GM12873 (cell line): ENCODE data around the gene TTC13.

Source experiments
- CTCF ChIP-seq: IDR thresholded peaks from 2 replicates; pipeline ENCODE4 v1.5.1; 2012; ENCODE audit warnings: low read depth, mild to moderate bottlenecking, moderate library complexity, low read length, control low read depth; ENCODE audit not compliant: insufficient read depth; ENCODE audit errors: missing control alignments

Gene TTC13

DNA sequence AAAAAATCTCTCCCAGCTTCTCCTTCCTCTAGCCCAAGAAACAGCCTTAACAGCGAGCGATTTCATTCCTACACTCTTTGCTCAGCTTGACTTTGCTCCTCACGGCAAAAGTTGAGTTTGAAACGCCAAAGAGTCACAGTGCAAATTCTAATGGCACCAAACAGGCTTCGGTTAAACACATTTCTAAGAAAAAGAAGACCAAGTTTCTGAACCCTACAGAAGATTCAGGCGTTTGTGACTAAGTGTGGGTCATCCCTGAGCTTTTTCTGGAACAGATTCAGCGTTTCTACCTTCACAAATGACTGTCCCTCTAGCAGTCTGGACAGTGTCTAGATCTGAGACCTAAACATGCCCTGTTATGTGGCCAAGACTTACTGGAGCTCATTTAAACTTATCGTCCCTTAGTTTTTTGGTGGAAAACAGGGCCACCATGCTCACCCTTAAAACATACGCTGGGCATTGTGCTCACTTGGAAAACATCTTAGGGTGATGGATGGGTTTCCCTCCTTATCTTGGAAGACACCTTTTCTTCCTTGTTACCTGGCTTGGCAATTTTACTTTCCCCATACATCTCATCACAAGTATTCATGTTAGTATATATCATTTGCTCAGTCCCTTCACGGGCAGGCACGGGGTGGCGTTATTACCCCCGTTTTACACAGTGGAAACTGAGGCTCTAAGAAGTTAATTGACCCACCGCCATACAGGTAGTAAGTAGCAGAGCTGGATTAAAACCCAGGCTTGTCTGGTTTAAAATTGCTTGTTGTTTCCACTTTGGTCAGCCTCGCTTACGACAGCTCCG lies 111.4 kb downstream of the TTC13 start:
- TF ChIP-seq CTCF, result no peak

DNA sequence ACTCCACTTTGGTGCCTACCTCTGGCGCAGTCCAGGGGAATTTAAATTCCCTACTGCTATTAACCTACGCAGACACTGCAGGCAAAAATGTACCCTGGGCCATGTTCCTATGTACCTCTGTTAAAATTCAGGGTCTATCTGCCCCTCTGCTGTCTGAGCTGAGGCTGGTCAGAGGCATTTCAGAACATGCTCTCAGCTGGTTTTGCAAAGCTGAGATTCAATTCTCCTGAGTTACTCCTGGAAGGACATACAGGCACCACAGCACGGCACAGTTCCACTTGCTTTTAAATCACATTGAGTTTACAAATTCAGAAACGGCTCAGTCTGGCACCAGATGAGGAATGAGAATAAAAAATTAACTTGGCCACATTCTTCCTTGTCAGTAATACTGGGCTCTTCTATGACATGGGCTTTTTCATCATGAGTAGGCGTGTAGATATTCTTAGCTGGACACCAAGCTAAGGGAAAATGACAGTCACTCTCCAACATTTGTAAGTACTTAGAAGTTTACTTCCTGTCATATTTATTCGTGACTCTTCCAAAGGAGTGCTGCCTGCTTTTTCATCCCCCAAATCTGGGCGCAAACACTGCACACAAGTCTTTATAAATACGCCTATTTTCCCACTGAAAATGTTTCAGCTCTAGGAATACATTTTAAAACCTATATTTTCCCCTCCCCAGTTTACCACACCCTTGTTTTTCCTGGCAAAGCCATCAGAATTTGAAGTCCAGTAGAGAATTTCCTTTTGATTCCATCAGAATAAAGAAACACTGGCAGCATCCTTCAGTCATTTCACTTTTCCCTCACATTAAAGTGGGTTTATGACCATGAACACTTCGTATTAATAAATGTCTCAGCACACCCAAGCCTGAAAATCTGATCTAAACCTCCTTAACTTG lies 112.2 kb downstream of the TTC13 start:
- TF ChIP-seq CTCF, result no peak

- TF ChIP-seq CTCF, result no peak
Measured at GRCh38 chr1:230865062-230865817, 113.4 kb downstream of the TTC13 start.

DNA sequence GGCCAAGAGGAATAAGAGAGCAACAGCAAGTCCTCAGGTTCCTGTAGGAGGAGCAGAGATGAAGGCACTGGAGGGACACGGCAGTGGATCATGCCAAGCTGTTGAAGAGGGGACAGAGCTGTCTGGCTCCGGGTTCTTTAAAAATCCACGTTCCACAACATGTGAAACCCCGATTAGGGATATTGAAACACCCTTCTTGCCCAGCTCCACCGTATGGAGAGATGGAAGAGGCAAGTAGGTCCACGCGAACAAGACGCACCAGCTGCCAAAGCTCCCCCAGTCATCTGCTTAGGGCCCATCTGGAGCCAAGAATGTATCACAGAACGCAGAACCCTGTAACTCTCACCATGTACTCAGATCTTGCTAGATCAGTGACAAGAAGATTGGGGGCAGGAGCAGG lies 114.2 kb downstream of the TTC13 start:
- no peak for TF ChIP-seq CTCF

- TF ChIP-seq CTCF, result no peak
Measured at GRCh38 chr1:230863449-230863848, 115.2 kb downstream of the TTC13 start.

- no peak for TF ChIP-seq CTCF
Measured at GRCh38 chr1:230861970-230862595, 116.6 kb downstream of the TTC13 start.
